GM18870 (cell line): ENCODE results near the gene C9orf78.

ENCODE experiments used
- ATAC-seq: cut with Tn5 transposase; IDR thresholded peaks from one replicate; pipeline ENCODE4 v1.9.1; 2021; ENCODE audit warnings: moderate library complexity; ENCODE audit not compliant: unreplicated experiment

Gene C9orf78

DNA sequence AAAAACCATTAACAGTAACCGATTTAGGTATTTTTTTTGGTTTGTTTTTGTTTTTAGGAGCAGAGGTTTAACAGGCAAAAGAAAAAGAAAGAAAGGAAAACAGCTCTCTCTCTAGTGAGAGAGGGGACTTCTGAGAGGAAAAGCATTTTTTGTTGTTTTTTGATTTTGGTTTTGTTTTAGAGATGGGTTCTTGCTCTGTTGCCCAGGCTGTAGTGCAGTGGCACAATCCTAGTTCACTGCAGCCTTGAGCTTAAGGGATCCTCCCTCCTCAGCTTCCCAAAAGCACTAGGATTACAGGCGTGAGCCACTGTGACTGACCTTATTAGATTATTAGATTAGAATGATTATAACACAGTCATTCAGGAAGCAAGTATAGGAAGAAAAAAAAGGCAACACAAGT, 10.3 kb upstream of the C9orf78 start:
- ATAC-seq = no peak

DNA sequence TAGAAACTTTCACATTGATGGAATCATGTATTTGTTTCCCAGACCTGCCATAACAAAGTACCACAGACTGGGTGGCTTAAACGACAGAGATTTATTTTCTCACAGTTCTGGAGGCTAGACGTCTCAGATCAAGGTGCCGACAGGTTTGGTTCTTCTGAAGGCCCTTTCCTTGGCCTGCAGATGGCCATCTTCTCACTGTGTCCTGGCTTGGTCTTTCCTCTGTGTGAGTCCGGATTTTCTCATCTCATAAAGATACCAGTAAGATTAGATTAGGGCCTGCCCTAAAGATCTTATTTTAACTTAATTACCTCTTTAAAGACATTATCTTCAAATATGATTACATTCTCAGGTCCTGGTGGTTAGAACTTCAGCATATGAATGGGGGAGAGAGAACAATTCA, 6.0 kb upstream of the C9orf78 start:
- ATAC-seq = no peak

GRCh38 chr9:129840034-129840433, 5.0 kb upstream of the C9orf78 start:
- no peak for ATAC-seq

GRCh38 chr9:129839324-129840023, 4.4 kb upstream of the C9orf78 start:
- no peak for ATAC-seq

GRCh38 chr9:129838707-129839259, 3.7 kb upstream of the C9orf78 start:
- no peak for ATAC-seq

- ATAC-seq = no peak
These were observed 1.4 kb upstream of the C9orf78 start for GRCh38 chr9:129836311-129837007.

DNA sequence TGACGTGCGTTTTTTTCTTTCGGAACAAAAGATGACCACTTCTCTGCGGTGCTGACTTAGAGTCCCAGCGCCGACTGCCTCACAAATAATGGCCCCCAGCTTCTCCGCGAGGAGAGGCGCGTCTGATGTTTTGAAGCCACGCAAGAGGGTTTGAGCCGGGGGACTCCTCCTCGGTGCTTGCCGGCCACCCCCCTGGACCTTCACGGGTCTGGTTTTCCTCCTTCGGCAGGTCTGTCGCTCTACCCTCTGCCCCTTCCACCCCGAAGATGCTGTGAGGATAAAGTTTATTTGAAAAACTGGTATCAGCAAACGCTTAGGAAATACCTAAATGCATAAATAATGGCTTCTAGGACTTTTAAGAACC, 767 bp upstream of the C9orf78 start:
- no peak for ATAC-seq

- peak; percentile 26 for ATAC-seq
These were observed 467 bp downstream of the C9orf78 start for GRCh38 chr9:129834489-129835127.

DNA sequence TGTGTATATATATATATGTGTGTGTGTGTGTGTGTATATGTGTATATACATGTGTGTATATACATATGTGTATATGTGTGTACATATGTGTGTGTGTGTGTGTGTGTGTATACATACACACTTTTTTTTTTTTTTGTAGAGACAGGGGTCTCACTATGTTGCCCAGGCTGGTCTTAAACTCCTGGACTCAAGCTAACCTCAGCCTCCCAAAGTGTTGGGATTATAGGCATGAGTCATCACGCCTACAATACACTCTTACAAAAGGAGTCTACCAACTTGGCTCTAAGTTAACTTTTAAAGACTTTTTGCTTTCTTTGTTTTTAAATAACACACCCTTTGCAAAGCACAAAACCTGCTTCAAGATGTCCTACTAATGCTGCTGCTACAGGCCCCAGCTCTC, 2.1 kb downstream of the C9orf78 start:
- no peak for ATAC-seq

DNA sequence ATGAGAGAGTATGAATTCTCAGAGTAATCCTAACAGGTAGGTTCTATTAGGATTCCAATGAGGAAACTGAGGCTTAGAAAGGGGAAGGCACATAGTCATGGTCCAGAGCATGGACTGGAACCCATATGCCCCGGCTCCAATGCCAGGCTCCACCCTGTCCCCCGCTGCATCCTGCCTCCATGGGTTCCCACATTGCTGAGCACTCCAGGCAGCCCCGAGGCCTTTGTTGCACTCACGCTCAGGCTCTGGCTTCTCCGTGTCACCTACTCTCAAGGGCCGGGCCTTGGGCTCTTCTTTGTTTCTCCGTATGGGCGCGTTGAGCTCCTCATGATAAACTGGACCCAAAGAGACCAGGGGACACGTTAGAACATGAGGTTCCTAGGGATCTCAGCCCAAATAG, 6.1 kb downstream of the C9orf78 start:
- ATAC-seq = no peak

DNA sequence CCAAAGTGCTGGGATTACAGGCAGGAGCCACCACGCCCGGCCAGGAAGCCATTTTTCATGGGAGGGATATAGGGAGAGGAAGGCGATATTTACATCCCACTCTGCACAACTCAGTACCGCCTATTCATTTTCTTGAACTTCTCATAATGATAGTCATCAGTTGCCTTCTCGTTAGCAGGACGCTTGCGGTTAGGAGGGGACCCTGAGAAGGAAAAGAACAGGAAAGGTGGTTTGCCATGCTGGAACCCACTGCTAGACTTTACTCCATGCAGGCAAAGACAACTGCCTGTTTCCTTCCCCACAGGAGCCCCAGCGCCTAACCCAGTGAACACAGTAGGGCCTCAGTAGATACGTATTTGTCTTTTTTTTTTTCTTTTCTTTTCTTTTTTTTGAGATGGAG, 7.0 kb downstream of the C9orf78 start:
- ATAC-seq = no peak

- ATAC-seq = no peak
These were observed 8.3 kb downstream of the C9orf78 start for GRCh38 chr9:129826759-129827158.

DNA sequence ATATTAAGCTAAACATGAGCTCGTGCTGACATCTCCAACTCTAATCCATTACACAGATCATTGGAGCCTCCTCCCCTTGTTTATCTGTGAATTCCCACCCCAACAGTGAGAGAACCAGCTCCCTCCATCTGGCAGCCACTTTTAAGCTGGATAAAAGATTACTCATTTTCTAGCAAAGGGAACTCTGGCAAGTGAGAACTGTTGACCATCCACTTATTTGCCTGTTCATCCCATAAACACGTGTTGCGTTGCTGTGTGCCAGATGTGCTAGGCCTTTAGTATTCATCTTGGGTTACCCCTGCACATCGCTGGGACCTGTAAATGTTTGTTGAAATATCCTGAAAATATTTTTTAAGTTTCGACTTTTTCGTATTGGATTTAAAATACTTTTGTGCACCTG, 8.7 kb downstream of the C9orf78 start:
- no peak for ATAC-seq

DNA sequence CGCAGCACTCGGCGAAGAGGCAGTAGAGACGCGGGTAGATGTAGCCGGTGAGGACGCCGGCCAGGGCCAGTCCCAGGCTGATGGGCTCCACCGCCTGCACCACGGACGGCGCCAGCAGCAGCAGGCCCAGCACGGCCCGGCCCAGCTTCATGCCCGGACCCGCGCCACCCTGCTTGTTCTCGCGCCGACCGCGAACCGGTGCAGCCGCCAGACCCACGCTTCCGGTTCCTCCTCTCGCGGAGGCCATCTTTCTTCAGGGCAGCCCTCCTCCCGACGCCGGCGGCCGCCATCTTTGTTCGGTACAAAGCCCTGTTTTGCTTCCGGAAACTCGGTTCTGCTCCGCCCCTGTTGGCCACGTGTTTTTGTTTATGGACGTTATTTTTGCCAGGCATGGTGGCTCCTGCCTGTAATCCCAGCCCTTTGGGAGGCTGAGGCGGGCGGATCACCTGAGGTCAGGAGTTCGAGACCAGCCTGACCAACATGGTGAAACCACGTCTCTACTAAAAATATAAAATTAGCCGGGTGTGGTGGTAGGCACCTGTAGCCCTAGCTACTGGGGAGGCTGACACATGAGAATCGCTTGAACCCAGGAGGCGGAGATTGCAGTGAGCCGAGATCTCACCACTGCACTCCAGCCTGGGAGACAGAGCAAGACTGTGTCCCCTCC, 11.0 kb downstream of the C9orf78 start, which contains the start of gene TOR1A:
Gene TOR1A, minus strand, starts transcription at position 202 of the 667 bp plus-strand sequence. Its CDS starts 51 bp downstream, at position 151.
- peak; percentile 74 for ATAC-seq

- no peak for ATAC-seq
These were observed 11.5 kb downstream of the C9orf78 start for GRCh38 chr9:129823542-129823934.

- no peak for ATAC-seq
These were observed 12.1 kb downstream of the C9orf78 start for GRCh38 chr9:129822898-129823541.

DNA sequence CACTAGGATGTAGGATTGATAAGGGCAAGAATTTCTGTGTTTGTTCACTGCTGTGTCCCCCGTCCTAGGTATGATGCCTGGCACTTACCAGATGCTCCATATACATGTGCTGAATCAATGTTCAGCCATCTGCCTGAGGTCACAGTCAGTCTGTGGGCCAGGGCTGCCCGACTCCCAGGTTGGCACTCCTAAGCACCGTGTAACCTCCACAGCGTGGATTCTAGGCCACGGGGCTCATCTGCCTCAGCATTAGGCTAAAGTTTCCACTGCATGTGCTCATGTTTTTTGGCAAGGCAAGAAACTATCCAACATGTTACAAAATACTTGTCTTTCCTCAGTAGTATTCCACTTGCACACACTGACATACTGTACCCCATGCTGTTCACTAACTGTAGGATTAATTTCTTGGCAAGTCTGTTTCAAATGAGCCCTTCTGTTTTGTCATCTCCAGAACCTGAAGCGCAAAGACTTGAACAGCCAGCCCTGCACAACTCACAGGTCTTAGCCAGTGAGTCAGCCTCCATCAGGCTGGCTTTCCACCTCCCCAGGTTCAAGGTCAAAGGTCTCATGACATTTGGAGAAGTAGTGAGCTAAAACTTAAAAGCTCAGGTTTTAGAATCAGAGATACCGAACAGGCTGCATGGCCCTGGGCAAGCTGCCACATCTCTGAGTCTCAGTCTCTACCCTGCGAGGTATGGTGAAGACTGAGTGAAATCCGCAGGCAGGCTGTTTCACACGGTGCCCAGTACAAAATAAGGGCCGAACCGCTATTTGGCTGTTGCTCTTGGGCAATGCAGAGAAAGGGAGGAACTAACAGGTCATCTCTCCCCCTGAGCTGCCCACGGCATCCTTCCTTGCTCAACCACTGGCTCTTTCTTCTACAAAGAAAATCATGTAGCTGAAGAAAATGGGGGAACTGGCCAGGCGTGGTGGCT, 18.3 kb downstream of the C9orf78 start:
- no peak for ATAC-seq

DNA sequence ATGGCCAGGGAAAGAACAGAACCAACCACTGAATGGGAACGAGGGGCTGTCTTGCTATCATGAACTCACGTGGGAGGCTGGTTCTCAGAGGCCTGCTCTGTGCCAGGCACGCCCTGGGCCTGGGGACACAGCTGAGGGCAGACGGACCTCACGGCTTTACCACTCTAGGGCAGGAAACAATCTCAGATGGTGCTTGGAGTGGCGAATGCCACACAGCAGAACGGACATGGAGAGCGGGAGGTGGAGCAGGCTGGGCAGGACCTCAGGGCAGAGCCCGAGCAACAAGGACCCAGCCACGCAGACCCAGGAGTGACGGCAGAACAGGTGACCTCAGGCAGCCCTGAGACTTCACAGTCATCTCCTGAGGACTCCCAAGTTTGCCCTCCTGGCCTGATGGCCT, 19.8 kb downstream of the C9orf78 start:
- no peak for ATAC-seq

- ATAC-seq = no peak
These were observed 20.4 kb downstream of the C9orf78 start for GRCh38 chr9:129814432-129815223.
